Measurements from ENCODE around the gene RAI1. TPM values are rescaled to one million over a fixed set of nuclear protein-coding genes. Genes with fewer than 3 reads are reported as not detected.

Gene RAI1
- total RNA-seq, 1 donor from 2014 or later = 46.2 TPM

DNA sequence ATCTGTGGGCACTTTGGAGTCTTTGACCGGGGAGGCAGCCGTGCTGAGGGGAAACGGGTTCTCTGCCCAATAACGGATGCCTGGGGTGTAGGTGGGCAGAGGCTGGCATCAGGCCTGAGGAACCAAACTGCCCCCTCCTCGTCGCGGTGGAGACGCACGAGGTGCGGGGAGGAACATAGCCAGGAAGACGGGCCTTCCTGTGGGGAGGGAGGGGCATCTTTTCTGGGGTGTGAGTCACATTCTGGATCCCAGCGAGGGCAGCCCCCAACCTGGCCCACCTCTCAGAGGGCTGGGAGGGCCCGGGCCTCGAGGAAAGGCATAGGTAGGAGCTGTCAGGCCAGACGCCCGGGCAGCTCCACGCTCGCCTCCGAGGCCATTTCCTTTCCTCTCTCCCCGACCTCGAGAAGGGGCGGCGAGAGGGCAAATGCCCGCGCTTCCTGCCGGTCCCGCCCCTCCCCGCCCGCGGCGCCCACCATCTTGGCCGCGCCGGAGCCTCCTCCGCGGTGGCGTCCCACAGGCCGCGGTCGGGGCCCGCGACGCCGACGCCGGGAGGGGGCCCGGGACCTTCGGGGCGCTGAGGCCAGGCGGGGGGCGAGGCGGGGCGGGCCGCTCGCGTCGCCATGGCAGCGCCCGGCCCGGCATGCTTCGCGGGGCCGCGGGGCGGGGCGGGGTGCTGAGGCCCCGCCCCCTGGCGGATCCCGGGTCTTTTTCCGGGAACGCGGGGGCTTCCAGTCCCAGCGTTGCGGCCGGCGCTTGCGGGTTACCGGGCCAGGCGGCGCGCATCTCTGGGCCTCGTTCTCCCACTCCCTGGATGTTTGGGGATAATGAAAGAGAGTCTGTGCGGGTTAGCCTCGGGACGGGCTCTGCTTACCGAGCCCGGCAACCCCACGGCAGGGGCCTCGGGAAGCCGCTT is 13.2 kb downstream of the RAI1 start:
- peak overlapping the region; percentile 100 for H3K27ac Mint-ChIP-seq (ENCODE audit: unreplicated experiment)
- no peaks in the 10 kb centered on the region for H3K9me3 Mint-ChIP-seq (ENCODE audit: unreplicated experiment)
- peaks cover 32% of the 10 kb centered on the region for H3K27me3 Mint-ChIP-seq (ENCODE audit: unreplicated experiment)
- TF ChIP-seq, protein P1, sequence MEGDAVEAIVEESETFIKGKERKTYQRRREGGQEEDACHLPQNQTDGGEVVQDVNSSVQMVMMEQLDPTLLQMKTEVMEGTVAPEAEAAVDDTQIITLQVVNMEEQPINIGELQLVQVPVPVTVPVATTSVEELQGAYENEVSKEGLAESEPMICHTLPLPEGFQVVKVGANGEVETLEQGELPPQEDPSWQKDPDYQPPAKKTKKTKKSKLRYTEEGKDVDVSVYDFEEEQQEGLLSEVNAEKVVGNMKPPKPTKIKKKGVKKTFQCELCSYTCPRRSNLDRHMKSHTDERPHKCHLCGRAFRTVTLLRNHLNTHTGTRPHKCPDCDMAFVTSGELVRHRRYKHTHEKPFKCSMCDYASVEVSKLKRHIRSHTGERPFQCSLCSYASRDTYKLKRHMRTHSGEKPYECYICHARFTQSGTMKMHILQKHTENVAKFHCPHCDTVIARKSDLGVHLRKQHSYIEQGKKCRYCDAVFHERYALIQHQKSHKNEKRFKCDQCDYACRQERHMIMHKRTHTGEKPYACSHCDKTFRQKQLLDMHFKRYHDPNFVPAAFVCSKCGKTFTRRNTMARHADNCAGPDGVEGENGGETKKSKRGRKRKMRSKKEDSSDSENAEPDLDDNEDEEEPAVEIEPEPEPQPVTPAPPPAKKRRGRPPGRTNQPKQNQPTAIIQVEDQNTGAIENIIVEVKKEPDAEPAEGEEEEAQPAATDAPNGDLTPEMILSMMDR (IDR thresholded peaks at IDR 0.05; ENCODE audit: unreplicated experiment) = no peak
- peak; percentile 67 for DNase-seq (ENCODE audit: low spot score)
- peaks cover 58% of the 10 kb centered on the region for H3K4me1 Mint-ChIP-seq (ENCODE audit: unreplicated experiment)
- peak overlapping the region; percentile 86 for H3K4me3 Mint-ChIP-seq (ENCODE audit: unreplicated experiment)
- H3K36me3 Mint-ChIP-seq (ENCODE audit: low read depth, unreplicated experiment) = peaks cover 11% of the 10 kb centered on the region

DNA sequence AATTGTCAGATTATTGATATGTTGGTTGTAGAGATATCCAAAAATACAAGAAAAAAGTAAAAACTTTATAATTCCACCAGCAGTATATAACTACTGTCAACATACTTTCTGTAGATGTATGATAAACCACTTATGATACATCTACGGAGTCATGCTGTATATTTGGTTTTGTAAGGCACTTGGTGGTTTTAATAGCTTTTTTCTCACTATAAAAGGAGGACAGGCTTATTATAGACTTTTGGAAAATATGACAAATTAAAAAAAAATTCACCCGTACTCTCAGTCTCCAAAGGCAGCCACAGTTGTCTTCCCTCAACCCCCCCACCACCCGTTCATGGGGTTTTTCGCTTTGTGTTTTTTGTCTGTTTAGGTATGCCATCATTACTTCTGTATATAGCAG is 14.8 kb downstream of the RAI1 start:
- no peaks in the 10 kb centered on the region for H3K9me3 Mint-ChIP-seq (ENCODE audit: unreplicated experiment)
- TF ChIP-seq, protein P1 (IDR thresholded peaks at IDR 0.05; ENCODE audit: unreplicated experiment) = no peak
- peaks cover 11% of the 10 kb centered on the region for H3K36me3 Mint-ChIP-seq (ENCODE audit: low read depth, unreplicated experiment)
- peaks cover 54% of the 10 kb centered on the region for H3K4me1 Mint-ChIP-seq (ENCODE audit: unreplicated experiment)
- peaks cover 41% of the 10 kb centered on the region for H3K27me3 Mint-ChIP-seq (ENCODE audit: unreplicated experiment)
- DNase-seq (ENCODE audit: low spot score) = no peak
- H3K4me3 Mint-ChIP-seq (ENCODE audit: unreplicated experiment) = no peak overlapping the region
- H3K27ac Mint-ChIP-seq (ENCODE audit: unreplicated experiment) = no peak overlapping the region

DNA sequence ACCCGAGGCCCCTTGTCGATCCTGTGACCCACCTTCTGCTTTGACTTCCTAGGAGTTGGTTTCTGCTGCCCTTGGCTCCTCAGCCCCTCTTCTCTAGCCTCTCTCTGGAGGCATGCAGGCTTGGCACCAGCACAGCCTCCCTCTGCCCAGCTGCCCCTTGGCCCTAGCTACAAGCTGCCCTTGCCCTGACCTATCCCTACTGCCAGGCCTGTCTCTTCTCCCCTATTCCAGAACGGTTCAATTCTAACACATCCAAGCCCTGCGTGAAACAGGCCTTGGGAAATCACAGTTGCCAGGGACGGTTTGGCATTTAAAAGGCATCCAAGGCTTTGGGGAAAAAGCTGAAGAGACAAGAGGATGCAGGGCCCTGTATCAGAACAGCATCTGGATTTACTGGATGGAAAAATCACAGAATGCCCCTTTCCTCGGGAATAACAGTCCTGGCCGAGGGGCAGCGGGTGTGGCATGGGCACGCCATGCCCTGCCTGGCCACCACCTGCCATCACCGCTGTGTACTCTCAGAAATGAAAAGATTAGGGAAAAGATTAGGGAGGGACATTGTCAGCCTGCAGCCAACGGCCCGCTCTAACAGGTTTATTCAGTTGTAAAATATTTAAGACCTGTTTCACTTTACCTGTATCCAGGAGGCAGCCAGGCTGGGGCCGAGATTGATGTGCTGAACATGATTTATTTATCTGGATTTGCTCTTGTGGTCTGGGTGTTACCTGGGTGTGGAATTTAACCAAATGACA is 15.8 kb downstream of the RAI1 start:
- Mint-ChIP-seq H3K4me1 (ENCODE audit: unreplicated experiment) (peaks cover 54% of the 10 kb centered on the region), H3K27ac (ENCODE audit: unreplicated experiment) (no peak overlapping the region), H3K36me3 (ENCODE audit: low read depth, unreplicated experiment) (peaks cover 16% of the 10 kb centered on the region), H3K4me3 (ENCODE audit: unreplicated experiment) (peak overlapping the region; percentile 49), H3K9me3 (ENCODE audit: unreplicated experiment) (no peaks in the 10 kb centered on the region), H3K27me3 (ENCODE audit: unreplicated experiment) (peaks cover 39% of the 10 kb centered on the region)
- no peak for DNase-seq (ENCODE audit: low spot score)
- TF ChIP-seq, protein P1 (IDR thresholded peaks at IDR 0.05; ENCODE audit: unreplicated experiment) = no peak

DNA sequence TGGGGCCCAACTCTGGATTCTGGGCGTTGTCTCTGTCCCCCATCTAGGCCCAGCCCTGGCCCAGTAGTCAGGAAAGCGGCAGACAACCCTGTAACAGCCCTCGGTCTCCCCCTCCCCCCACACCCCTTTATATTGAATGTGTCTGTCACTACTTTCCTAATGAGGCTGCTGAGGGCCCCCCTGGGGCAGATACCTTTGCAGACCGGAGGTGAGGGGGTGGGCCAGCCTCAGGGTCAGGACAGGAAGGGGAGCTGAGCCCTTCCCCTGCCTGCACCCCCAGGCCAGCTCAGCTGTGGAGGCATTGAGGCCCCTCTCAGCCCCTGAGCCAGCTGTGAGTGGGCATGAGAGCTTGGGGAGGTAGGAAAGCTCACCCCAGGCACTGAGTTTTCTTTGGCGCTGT is 17.1 kb downstream of the RAI1 start:
- H3K27me3 Mint-ChIP-seq (ENCODE audit: unreplicated experiment) = peaks cover 40% of the 10 kb centered on the region
- DNase-seq (ENCODE audit: low spot score) = no peak
- H3K9me3 Mint-ChIP-seq (ENCODE audit: unreplicated experiment) = no peaks in the 10 kb centered on the region
- H3K36me3 Mint-ChIP-seq (ENCODE audit: low read depth, unreplicated experiment) = peaks cover 16% of the 10 kb centered on the region
- peaks cover 50% of the 10 kb centered on the region for H3K4me1 Mint-ChIP-seq (ENCODE audit: unreplicated experiment)
- no peak overlapping the region for H3K4me3 Mint-ChIP-seq (ENCODE audit: unreplicated experiment)
- H3K27ac Mint-ChIP-seq (ENCODE audit: unreplicated experiment) = no peak overlapping the region
- TF ChIP-seq, protein P1 (IDR thresholded peaks at IDR 0.05; ENCODE audit: unreplicated experiment) = no peak

Measured in endothelial cell (in vitro differentiated cells).